Stimulated activated naive CD4-positive, alpha-beta T cell treated with Interleukin-2 at 50 U/mL for 16 hours (primary cell): ENCODE results near the gene AP2A2.
A peak's percentile ranks its signal among the peaks of the same experiment; 100 is the strongest.

Experiments used
- DNase-seq: peaks from one replicate; lab custom pipeline; 2025; lab: John Stamatoyannopoulos, UW

Gene AP2A2

DNA sequence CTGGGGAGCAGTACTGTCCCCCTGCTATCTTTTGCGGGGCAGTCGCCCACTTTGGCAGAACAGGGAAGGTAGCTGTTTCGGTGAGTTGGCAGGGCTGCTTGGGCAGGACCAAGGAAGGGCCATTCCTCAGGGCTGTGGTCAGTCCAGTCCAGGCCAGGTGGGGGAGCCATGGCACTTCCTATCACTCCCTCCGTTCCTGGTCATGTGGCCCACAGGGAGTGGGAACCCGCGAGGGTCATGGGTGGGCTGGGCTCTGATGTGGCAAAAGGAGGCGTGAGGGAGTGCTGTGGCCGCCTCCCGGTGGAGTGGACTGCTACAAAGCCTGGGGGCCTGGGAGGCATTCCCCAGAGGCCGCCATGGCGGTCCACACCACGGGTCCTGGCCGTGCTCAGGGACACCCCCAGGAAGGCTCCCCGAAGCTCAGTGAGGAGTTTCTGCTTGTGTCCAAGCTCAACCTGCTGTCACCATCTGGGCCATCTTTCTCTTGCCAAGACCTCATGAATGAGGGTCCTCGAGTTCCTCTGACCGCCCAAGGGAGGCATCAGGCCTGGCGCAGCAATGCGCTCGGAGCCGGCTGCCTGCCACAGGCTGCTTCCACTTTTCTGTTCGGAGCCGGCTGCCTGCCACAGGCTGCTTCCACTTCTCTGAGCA lies 27.0 kb upstream of the AP2A2 start:
- no peak for DNase-seq

DNA sequence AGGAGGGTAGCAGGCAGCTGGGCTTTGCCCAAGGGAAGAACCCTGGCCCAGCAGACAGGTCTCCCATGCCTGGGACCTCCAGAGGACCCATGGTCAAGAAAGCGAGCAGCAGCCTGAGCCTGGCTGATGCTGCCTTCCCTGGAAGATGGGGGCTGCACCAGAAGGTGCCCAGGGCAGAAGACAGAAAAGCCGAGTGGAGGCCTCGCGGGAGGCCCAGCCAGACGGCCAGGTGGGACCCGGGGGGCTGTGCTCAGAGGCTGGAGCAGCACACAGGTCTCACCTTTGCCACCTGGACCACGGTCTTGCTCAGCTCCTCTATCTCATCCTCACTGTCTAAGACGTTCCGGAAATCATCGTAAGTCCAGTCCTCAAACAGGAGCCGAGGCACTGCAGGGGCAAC lies 25.9 kb upstream of the AP2A2 start:
- DNase-seq, result no peak

DNA sequence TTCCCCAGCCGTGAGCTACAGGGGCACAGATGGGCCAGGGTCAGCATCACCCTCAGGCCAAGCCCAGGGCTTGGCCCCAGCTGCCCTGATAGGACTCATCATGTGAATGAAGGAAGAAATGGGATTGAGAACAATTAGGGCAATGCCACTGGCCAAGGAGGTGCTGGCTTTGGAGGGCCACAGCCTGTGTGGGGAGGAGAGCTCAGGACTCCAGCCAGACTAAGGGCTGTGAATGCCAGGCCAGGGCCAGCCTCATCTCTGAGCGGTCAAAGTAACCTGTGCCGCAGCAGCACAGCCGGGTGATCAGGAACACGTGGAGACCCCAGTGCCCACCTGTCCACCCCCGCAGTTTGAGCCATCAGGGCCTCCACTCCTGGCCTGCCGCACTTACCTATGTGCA lies 25.1 kb upstream of the AP2A2 start:
- DNase-seq, result no peak

DNA sequence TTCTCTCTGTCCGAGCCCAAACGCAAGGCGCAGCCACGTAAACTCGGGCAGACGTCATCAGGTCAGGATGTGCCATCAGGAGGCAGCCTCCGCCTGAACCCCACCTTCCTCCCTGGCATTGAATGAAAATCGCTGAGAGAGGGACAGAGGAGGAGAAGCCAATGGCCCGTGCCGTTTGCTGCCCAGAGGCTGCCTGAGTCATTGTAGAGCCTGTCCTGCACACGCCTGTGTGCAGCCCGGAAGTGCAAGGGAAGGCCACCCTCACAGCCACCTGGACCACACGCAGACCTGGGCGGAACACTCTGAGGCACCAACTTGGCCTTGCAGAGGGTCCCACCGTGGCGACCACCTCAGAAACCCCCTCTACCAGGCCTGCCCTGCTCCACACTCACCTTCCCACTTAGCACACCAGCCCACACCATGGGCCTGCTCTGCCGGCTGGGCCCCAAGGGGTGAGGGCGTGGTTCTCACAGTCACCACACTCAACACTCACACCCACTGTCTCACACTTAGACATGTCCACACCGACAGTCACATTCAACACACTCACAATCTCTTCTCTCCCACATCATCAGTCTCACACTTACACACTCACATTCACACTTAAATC lies 24.1 kb upstream of the AP2A2 start:
- no peak for DNase-seq

DNA sequence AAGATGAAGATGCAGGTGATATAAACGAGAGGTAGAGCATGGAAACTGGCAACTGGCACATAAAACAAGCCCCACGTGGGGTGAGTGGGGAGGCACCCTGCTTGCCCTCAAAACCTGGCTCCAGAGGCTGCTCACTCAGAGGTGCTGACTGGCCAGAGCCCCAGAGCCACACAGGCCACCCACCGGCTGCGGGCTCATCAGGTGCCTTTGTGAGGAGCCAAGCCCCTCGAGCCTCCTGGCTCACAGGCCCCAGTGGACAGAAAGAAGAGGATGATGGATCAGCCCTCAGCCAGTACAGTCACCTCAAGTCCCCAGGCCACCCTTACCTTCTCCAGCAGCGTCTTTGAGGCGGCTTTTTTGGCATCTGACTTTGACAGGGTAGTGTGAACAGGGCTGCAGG lies 21.3 kb upstream of the AP2A2 start:
- DNase-seq, result no peak

DNA sequence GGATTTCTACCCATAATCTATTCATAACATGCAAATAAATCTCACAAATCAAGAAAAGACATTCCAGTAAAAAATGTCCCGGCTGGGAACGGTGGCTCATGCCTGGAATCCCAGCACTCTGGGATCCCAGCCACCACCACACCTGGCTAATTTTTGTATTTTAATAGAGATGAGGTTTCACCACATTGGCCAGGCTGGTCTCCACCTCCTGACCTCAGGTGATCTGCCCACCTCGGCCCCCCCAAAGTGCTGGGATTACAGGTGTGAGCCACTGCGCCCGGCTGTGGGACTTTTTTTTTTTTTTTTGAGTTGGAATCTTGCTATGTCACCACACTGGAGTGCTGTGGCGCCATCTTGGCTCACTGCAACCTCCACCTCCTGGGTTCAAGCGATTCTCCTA lies 19.7 kb upstream of the AP2A2 start:
- no peak for DNase-seq

DNA sequence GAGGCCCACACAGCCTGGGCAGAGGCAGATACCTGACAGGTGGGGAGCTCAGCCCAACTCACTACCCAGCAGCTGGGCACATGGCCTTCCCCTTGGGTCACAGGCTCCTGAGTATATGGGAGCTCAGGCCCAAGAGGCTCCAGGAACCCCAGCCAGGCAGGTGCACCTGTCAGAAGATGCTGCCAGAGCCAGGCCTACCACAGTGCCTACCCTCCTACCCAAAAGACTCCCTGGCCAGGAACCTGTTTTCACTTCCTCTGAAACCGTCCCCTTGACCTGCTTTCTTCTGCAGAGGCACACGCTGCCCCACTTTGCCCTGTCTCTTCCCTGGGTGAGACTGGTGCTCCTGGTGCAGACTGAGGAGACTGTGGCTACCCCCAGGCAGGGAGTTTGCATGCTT lies 18.0 kb upstream of the AP2A2 start:
- DNase-seq, result no peak

DNA sequence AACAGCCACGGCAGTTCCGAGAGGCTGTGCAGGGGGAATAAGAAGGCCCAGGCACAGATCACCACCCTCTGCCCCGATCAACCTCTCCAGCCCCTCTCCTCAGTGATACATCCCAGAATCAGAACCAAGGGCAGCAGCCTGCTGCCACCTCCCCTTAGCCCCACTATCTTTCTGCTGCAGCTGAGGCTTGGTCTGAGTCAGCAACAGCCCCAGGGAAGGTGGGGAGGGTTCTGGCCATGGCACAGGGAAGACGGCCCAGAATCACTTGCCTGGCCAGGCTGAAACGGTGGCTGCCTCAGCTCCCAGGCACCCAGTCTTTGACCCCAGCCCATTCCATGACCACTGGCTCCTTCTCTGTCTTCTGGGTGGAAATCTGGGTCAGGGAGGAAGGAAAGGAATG lies 17.4 kb upstream of the AP2A2 start:
- no peak for DNase-seq

DNA sequence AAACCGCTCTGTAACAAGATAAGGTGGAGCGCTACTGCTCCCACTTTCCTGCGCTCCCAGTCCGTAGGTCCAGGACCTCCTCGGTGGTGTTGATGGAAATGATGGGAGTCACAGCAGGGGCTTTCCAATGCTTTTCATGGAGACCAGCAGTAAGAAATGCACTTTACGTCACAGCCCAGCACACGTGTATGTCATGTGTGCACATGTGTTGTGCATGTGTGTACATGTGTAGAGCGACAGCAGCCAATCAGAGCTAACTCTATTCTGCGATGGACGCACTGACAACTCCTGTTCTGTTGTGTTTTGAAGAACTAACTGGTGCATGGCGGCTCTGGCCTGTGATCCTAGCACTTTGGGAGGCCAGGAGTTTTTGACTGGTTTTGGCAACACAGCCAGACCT lies 16.3 kb upstream of the AP2A2 start:
- DNase-seq, result no peak

DNA sequence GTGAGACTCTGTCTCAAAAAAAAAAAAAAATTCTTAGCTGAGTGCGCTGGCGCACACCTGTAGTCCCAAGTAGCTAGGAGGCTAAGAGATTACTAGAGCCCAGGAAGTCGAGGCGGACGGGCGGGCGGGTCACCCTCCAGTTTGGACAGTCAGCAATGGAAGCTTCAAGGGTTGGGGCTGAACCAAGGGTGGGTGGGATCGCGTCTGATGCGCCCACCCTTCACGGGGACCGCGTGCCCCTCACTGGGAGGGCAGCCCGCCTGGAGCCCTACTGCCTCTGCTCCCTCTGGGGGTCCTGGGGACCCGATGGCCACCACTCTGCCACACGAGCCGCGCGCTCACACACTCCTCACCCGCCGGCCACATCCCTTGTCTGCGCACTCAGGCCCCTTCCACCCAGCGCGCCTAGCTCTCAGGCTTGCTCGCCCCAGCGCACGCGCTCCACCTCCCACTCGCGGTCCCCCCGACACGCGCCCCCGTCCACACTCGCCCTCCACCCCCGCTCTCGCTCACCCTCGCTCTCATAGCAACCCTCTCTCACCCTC lies 15.6 kb upstream of the AP2A2 start:
- no peak for DNase-seq

DNA sequence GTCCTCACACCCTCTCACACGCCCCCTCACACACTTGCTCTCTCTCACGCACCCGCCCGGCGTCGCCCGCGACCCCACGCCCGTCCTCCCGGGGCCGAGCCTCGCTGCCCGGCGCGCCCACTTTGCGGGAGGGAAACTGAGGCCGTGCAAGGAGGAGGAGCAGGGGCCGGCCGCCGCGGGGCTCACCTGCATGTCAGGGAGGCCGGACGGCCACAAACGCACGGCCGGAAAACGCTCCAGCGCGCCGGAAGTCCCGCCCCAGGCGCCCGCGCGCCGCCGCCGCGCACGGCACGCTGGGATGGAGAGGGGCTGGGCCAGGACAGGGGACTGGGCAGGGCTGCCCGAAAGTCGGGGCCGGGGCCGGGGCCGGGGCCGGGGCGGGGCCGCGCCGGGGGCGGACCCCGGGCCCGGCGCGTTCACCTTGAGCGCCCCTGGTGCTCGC lies 15.1 kb upstream of the AP2A2 start, which contains the start of gene CHID1:
Gene CHID1 (minus strand): TSS at position 222 of the 442 bp plus-strand sequence. CDS start 5,994 bp downstream, outside the sequence.
- DNase-seq, result peak; percentile 81

DNA sequence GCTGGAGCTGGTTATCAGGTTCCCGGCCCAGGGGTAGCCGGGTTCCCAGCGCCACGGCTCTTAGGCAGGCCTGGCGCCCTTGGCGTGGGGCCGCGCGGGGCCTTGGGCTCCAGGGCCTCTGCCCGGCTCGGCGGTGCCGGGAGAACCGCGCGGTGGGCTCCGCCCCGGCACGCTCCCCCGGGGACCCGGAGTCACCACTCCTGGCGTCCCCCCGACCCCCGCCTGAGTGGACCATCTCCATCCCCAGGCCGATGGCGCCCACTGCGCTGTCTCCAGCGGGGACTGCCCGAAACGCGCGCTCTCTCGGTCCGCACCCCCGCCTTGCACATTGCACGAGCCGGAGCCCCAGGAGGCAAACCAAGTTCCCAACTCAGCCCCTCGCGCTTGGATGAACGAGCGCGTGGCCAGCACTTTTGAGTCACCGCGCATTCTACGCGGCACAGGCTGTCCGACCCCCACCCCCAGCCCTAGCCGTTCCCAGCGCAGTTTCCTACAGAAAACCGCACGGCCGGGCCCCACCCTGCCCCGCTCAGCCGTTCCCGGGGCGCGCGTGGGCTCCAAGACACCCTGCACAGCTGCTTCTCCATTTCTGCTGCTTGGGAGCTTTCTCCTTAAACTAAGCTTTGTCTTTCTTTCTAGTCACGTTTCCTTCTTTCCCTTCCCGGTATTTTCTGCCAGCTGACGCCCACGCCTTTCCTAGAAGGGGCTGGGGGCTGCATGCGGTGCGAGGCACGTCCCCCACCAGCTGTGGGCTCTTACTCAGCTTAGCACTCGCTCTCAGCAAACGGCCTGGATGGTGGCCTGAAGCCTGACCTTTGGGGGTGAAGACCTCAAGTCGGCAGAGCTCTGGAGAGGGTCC lies 14.4 kb upstream of the AP2A2 start:
- peak; percentile 39 for DNase-seq

DNA sequence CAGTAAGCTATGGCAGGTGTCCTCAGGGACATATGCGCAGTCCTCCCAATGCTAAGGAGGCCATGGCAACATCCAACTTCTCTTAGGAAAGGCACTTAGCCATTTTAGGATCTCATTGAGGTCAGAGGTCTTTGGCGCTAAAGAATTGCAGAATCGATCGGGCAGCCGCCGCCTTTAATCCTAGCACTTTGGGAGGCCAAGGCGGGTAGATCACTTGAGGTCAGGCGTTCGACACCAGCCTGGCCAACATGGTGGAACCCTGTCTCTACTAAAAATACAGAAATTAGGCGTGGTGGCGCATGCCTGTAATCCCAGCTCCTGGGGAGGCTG lies 13.8 kb upstream of the AP2A2 start:
- DNase-seq, result no peak

DNA sequence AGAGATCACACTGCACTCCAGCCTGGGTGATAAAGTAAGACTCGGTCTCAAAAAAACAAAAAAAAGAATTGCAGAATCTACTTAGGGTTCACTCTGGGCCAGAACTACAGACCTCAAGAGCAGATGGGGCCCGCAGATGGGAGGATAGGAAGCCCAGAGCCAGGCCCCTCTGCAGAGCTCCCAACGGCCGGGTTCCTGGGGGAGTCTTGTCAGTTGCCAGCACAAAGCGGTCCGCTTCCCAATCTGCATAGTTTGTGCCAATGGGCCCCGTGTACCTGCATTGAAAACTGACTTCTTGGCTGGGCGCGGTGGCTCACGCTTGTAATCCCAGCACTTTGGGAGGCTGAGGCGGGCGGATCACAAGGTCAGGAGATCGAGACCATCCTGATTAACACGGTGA lies 13.4 kb upstream of the AP2A2 start:
- DNase-seq, result no peak

DNA sequence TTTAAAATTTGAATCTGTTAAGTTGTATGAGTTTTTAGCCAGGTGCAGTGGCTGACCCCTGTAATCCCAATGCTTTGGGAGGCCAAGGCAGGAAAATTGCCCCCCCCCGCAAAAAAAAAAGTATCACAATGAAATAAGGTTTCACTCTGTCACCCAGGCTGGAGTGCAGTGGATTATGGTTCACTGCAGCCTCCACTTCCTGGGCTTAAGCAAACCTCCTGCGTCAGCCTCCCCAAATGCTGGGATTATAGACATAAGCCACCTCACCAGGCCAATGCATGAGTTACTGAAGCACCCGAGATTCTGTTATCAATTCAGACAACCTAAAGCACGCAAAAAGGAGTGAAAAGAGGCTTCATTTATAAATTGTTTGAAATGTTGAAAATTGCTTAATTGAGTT lies 12.6 kb upstream of the AP2A2 start:
- no peak for DNase-seq

DNA sequence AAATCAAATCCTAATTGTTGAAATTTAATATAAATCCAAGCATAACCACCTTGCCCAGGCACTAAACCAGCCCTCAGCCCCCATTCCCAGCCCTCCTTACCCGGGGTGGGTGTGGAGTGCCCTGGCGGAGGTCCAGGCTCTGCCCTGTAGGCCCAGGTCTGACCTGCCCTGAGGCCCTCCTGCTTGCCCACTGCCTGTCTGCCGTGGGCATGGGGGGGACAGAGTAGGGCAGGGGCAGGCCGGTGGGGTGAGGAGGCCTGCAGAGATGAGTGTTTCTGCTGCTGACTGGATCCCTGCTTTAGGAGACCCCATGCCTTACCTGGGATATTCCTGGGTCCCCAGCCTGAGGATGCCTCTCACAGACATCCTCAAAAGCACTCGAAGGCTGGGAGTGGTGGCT lies 11.5 kb upstream of the AP2A2 start:
- DNase-seq, result no peak

DNA sequence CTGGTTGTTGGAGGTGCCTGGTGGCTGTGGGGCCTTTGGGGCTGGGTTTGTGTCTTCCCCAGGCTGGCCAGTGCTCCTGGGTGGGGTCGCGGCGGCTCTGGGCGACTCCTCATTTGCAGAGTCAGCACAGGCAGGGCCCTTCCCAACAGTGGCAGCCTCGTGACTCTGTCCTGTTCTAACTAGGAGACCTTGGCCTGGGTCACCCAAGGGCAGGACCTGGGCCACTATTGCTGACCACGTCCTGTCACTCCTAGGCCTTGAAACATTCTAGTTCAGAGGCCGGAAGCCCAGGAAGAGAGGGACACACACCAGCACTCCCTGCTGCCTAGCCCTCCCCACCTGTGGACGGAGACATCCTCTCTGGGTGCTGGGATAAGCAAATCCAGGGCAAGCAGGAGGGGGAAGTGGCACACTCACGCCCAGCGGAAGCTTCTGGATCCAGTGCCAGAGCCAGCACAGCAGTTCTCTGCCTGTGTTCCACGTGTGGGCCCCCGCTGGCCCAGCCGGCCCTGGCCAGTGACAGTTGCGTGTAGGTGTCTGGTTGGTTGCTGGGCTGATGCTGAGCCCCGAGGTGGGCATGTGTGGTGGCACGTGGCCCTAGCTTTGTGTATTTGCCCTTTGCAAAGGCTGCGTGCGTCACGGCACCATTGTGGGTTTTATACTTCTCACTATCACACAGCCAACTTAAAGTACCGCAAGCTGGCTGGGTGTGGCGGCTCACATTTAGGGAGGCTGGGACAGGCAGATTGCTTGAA lies 10.7 kb upstream of the AP2A2 start:
- no peak for DNase-seq

DNA sequence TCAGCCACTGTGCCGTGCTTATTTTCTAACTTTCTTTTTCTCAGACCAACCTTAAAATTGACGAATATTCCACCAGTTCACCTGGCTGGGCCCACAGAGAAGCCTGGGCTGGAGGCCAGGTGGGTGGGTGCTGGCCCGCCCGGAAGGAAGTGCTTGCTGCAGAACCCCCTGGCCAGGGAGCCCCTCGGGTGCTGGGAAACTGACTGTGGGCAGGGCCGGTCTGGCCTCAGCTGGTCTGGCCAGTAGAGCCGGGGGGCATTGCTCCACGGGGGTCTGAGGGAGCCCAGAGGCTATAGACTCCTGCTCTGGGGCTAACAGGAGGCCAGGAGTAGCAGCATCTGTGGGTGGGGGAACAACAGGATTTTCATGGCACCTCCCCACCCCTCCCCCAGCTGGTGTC lies 8.2 kb upstream of the AP2A2 start:
- DNase-seq, result no peak

DNA sequence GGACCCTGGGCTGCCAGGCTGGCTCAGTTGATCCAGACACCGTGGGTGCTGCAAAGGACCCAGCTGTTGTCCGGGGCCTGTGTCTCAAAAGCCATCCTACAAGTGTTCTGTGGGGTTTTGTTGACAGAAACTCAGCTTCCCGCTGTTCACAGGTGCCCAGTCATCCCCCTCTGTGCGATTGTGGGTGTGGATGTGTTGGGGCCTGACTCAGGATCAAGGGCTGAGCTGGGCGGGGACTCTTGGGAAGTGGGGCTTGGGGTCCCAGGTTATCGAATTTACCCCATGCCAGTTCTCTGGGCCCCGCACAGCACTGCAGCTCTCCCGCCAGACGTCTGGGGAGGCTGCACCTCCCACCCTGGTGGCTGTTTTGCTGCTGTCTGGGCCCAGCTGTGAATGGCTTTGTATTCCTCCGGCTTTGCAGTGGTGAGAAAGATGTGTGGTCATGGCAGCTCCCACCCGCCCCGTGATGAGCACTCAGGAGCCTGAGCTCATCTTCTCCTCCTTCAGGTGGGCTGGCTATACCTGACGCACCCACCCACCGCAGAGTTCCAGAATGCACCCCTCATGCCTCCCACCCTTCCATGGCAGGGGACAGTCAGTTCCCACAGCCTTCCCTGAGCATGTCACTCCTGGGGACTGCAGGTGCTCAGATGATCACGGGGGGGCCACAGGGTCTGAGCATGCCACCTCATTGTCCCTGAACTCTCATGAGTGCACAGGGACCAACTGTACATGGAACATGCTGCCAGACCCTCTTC lies 3.6 kb upstream of the AP2A2 start:
- DNase-seq, result no peak

DNA sequence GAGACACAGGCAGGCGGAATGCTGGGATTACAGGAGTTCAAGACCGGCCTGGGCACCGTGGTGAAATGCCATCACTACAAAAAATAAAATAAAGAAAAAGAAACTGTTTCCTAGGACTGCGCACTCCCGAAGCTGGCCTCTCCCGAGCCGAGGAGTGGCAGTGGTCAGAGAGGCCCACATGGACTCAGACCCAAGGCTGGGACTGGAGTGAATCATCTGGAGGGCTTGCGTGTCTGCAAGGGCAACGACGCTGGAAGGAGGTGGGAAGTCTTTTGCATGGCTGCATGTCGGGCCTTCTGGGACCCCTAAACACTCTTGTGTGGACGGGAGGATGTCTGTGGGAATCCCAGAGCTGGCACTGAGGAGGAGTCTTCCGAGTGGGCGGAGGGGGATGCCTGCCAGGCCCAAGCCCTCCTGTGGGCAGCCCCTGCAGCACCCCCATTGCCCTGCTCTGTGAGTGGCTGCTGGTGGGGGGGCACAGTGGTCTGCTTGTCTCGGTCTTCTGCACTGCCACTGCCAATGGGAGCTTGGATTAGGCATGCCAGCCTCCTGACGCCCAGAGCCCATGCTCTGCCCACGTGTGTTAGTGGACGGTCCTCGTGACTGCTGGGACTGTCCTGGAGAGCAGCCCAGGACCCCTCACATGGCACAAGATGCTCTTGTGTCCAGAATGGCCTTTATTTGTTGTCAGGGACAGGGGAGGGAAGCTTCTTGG lies 1.8 kb upstream of the AP2A2 start:
- DNase-seq, result no peak
